WI38 (cell line): ENCODE measurements around the gene OR7G2.
"Not testable (repeated sequence)": the region's sequence is repeated elsewhere in the genome, so short reads cannot be mapped to it uniquely, and the experiment has no call there.

Experiments
- H3K4me3 ChIP-seq: 2 replicates; pipeline ENCODE4 v1.5.1; 2011; ENCODE audit warnings: low read depth, mild to moderate bottlenecking, control low read depth, low read length
- TF ChIP-seq, protein P1 (sequence below): IDR thresholded peaks from 2 replicates; pipeline ENCODE4 v1.5.1; 2012; ENCODE audit warnings: low read depth, mild to moderate bottlenecking, control low read depth, low read length

Gene OR7G2

DNA sequence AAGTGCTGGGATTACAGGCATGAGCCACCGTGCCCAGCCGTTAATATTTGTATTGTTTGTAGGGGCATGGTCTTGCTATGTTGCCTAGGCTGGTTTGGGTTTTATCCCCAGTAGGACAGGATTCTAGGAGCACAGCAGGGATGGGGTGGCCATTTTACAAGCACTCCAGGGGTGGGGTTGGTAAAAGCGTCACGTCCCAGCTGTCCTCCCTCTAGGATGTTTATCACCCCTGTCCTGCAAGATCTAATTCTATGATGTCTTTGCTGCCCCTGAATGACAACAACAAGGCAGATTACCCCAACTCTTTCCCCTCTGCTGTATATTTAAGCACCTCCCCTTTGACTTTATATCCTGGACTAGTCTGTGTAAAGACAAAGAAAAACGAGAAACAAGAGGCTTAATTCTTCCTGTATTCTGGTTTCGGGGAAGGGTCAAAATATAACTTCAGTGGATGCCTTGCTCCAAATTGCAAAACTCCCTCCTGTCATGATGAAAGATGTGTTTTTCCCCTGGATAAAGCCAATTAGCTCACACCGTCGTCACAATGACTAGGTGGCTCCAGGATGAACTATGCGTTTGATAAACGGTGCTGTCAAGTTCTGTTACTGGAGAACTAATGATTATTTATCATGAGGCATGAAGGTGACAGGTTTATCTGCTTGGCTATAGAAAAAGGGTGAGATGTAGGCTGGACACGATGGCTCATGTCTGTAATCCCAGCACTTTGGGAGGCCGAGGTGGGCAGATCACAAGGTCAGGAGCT, 48.2 kb downstream of the OR7G2 start:
- H3K4me3 ChIP-seq = no peak overlapping the region
- TF ChIP-seq, protein P1, sequence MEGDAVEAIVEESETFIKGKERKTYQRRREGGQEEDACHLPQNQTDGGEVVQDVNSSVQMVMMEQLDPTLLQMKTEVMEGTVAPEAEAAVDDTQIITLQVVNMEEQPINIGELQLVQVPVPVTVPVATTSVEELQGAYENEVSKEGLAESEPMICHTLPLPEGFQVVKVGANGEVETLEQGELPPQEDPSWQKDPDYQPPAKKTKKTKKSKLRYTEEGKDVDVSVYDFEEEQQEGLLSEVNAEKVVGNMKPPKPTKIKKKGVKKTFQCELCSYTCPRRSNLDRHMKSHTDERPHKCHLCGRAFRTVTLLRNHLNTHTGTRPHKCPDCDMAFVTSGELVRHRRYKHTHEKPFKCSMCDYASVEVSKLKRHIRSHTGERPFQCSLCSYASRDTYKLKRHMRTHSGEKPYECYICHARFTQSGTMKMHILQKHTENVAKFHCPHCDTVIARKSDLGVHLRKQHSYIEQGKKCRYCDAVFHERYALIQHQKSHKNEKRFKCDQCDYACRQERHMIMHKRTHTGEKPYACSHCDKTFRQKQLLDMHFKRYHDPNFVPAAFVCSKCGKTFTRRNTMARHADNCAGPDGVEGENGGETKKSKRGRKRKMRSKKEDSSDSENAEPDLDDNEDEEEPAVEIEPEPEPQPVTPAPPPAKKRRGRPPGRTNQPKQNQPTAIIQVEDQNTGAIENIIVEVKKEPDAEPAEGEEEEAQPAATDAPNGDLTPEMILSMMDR = no peak

DNA sequence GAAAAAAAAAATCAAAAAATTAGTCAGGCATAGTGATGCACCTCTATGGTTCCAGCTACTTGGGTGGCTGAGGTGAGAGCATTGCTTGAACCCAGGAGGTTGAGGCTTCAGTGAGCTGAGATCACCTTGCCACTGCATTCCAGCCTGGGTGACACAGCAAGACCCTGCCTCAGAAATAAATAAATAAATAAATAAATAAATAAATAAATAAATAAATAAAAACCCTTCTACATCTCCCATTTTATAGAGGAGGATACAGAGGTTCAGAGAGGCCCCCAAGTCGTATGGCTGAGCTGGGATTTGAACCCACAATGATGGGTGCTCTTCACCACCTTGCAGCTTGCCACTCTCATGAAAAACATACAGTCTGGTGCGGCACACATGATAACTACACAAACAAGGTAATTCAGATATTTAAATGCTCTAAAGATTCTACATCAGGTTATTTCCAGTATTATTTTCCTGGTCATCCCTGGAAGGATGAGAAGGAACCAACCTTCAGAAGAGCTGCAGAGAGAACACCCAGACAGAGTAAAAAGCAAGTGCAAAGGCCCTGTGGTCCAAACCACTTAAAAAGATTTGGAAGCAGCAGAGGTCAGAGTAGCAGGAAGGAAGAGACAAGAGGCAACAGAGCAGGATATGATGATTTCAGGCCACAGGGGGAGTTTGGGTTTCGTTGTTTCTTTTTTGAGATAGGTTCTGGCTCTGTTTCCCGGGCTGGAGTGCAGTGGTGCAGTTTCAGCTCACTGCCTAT, 49.6 kb downstream of the OR7G2 start:
- TF ChIP-seq, protein P1 = no peak

DNA sequence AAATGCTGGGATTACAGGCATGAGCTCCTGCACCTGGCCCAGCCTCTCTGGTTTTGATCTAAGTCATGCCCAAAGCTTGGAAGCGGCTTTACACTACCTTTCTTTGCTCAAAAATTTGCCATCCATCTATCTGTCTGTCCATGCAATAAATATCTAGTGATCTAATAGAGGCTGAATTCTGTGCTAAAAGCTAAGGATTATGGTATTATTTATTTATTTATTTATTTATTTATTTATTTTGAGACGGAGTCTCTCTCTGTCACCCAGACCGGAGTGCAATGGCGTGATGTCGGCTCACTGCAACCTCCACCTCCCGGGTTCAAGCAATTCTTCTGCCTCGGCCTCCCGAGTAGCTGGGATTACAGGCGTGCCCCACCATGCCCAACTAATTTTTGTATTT, 51.1 kb downstream of the OR7G2 start:
- H3K4me3 ChIP-seq = not testable (repeated sequence)

More for the DNA sequence above, 49.6 kb downstream of the OR7G2 start:
- H3K4me3 ChIP-seq = no peak overlapping the region

DNA sequence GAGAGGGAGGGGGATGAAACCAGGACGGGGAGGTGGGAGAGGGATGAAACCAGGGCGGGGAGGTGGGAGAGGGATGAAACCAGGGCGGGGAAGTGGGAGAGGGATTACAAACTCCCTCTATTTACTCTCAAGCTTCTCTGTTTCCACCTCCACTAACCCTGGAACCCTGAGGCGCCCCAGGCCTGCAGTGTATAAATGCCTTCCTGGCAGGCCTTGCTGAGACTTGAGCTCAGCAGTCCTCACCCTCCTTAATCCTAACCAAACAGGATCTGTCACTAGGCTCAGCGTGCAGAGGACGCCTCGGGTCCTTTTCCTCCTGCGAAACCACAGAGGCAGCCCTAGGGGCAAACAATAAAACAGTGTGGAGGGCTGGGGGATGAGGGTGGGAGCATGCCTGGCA, 52.5 kb downstream of the OR7G2 start:
- TF ChIP-seq, protein P1 = no peak
- no peak overlapping the region for H3K4me3 ChIP-seq

DNA sequence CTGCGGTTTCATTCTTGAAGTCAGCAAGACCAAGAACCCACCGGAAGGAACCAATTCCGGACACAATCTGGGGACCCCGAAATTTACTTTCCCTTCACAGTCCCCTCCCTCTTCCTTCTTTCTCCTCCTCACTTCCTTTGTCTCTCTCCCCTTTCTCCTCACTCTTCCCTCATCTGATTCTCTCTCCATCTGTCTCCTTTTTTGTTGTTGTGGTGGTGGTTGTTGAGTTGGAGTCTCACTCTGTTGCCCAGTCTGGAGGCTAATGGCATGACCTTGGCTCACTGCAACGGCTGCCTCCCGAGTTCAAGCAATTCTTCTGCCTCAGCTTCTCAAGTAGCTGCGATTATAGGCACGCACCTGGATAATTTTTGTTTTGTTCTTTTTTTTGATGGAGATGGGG, 53.1 kb downstream of the OR7G2 start:
- H3K4me3 ChIP-seq = no peak overlapping the region
- TF ChIP-seq, protein P1 = no peak

DNA sequence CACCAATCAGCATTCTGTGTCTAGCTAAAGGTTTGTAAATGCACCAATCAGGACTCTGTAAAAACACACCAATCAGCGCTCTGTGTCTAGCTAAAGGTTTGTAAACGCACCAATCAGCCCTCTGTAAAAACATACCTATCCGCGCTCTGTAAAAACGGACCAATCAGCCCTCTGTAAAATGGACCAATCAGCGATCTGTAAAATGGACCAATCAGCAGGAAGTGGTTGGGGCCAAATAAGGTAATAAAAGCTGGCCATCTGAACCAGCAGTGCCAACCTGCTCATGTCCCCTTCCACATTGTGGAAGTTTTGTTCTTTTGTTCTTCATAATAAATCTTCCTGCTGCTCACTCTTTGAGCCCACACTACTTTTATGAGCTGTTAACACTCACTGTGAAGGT, 53.6 kb downstream of the OR7G2 start:
- not testable (repeated sequence) for H3K4me3 ChIP-seq

DNA sequence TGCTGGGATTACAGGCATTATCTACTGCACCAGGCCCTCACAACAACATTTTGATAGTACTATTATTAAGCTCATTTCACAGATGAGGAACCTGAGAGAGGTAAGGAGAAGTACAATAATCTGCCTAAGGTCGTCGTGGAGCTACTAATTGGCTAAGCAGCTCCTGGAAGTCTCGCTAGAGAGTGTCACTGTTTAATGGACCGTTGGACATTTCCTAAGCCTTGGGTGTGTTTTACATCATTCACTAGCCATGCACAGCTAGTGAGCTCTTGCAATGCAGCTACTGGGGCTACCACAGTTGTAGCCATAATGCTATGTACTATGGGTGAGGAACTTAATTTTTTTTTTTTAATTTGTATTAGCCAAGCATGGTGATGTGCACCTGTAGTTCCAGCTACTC, 54.4 kb downstream of the OR7G2 start:
- no peak overlapping the region for H3K4me3 ChIP-seq
- TF ChIP-seq, protein P1 = no peak
